ENCODE data around the gene ZNF532.

DNA sequence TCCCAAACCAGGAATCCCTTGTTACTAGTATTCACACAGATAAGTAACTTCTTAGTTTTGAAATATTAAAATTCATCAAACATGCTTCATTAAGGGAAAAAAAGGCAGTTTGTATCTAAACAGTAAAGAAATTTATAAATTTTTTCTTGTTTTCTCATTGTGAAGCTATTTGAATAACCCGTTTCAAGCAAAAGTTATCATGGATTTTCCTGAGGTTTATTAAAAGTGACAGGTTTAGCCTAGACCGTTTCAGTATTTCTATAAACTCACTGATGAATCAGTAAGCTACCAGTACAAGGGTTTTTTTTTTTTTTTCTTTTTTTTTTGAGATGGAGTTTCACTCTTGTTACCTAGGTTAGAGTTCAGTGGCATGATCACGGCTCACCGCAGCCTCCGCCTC, 20.0 kb downstream of the ZNF532 start:
- TF ChIP-seq, protein P1, sequence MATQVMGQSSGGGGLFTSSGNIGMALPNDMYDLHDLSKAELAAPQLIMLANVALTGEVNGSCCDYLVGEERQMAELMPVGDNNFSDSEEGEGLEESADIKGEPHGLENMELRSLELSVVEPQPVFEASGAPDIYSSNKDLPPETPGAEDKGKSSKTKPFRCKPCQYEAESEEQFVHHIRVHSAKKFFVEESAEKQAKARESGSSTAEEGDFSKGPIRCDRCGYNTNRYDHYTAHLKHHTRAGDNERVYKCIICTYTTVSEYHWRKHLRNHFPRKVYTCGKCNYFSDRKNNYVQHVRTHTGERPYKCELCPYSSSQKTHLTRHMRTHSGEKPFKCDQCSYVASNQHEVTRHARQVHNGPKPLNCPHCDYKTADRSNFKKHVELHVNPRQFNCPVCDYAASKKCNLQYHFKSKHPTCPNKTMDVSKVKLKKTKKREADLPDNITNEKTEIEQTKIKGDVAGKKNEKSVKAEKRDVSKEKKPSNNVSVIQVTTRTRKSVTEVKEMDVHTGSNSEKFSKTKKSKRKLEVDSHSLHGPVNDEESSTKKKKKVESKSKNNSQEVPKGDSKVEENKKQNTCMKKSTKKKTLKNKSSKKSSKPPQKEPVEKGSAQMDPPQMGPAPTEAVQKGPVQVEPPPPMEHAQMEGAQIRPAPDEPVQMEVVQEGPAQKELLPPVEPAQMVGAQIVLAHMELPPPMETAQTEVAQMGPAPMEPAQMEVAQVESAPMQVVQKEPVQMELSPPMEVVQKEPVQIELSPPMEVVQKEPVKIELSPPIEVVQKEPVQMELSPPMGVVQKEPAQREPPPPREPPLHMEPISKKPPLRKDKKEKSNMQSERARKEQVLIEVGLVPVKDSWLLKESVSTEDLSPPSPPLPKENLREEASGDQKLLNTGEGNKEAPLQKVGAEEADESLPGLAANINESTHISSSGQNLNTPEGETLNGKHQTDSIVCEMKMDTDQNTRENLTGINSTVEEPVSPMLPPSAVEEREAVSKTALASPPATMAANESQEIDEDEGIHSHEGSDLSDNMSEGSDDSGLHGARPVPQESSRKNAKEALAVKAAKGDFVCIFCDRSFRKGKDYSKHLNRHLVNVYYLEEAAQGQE (IDR thresholded peaks at IDR 0.05; ENCODE audit: insufficient read depth in 1 of 2, low read depth in 2 of 2, low read length in 2 of 2) = no peak
- TF ChIP-seq POLR2AphosphoS5 (IDR thresholded peaks at IDR 0.05; ENCODE audit: low read depth, low read length) = no peak
